Astrocyte of the cerebellum (primary cell): ENCODE data around the gene AFAP1L1.
A peak's percentile ranks its signal among the peaks of the same experiment; 100 is the strongest.

Source experiments
- DNase-seq: peaks from one replicate; pipeline ENCODE4 v3.0.0-alpha.2; 2011; ENCODE audit warnings: low read depth
- H3K4me3 ChIP-seq: 2 replicates; pipeline ENCODE4 v1.5.1; 2011; ENCODE audit warnings: mild to moderate bottlenecking, low read depth, low read length, moderate library complexity
- CTCF ChIP-seq: IDR thresholded peaks from 2 replicates; pipeline ENCODE4 v1.5.1; 2012; ENCODE audit warnings: low read length, low read depth, moderate library complexity, mild to moderate bottlenecking; ENCODE audit errors: missing control alignments
- in situ Hi-C: cut with HindIII; loops from 2 replicates; pipeline ENCODE4 v1.10.0; 2017; ENCODE audit warnings: low sequenced_read_pairs

The AFAP1L1 gene

GRCh38 chr5:149345892-149346222 is 74.2 kb downstream of the AFAP1L1 start:
- peak overlapping the region; percentile 97 for H3K4me3 ChIP-seq
- in situ Hi-C loops = no loop called here
- no peak for TF ChIP-seq CTCF
- no peak for DNase-seq

- no peak for DNase-seq
- in situ Hi-C loops = no loop called here
- TF ChIP-seq CTCF = no peak
- H3K4me3 ChIP-seq = no peak overlapping the region
These were observed 76.9 kb downstream of the AFAP1L1 start for GRCh38 chr5:149348518-149348917.

- no peak for DNase-seq
- no peak for TF ChIP-seq CTCF
- in situ Hi-C loops = no loop called here
- no peak overlapping the region for H3K4me3 ChIP-seq
These were observed 77.7 kb downstream of the AFAP1L1 start for GRCh38 chr5:149349382-149349781.

- DNase-seq = no peak
- TF ChIP-seq CTCF = no peak
- H3K4me3 ChIP-seq = no peak overlapping the region
- in situ Hi-C loops = no loop called here
These were observed 80.5 kb downstream of the AFAP1L1 start for GRCh38 chr5:149352169-149352568.

- no peak overlapping the region for H3K4me3 ChIP-seq
- in situ Hi-C loops = no loop called here
- DNase-seq = no peak
- no peak for TF ChIP-seq CTCF
These were observed 82.3 kb downstream of the AFAP1L1 start for GRCh38 chr5:149353911-149354310.

- in situ Hi-C loops = loop anchor here (5.0 kb wide), 1 partner anchor 33 kb away; no protein-coding TSS in a partner anchor
- no peak overlapping the region for H3K4me3 ChIP-seq
- no peak for TF ChIP-seq CTCF
- no peak for DNase-seq
These were observed 84.0 kb downstream of the AFAP1L1 start for GRCh38 chr5:149355688-149356087.

- H3K4me3 ChIP-seq = no peak overlapping the region
- TF ChIP-seq CTCF = no peak
- in situ Hi-C loops = loop anchor here (5.0 kb wide), 1 partner anchor 34 kb away; no protein-coding TSS in a partner anchor
- no peak for DNase-seq
These were observed 84.7 kb downstream of the AFAP1L1 start for GRCh38 chr5:149356391-149356790.
